Osteocyte (in vitro differentiated cells): ENCODE data around the gene CUL4A. TPM values are rescaled to one million over a fixed set of nuclear protein-coding genes. Genes with fewer than 3 reads are reported as not detected.
A peak's percentile ranks its signal among the peaks of the same experiment; 100 is the strongest.
"Not testable (repeated sequence)": the region's sequence is repeated elsewhere in the genome, so short reads cannot be mapped to it uniquely, and the experiment has no call there.

Experiments
- DNase-seq: peaks from one replicate; pipeline ENCODE4 v3.0.0; 2021; ENCODE audit warnings: mixed read lengths; ENCODE audit not compliant: unreplicated experiment; ENCODE audit errors: extremely low spot score
- H3K27ac Mint-ChIP-seq: one replicate; pipeline ENCODE4 v1.8.0; 2021; ENCODE audit warnings: mild to moderate bottlenecking, mixed read lengths; ENCODE audit not compliant: unreplicated experiment
- H3K27me3 Mint-ChIP-seq: one replicate; pipeline ENCODE4 v1.8.0; 2021; ENCODE audit warnings: mixed read lengths; ENCODE audit not compliant: unreplicated experiment
- H3K36me3 Mint-ChIP-seq: one replicate; pipeline ENCODE4 v1.8.0; 2021; ENCODE audit warnings: mixed read lengths; ENCODE audit not compliant: unreplicated experiment
- H3K4me1 Mint-ChIP-seq: one replicate; pipeline ENCODE4 v1.8.0; 2021; ENCODE audit warnings: mixed read lengths; ENCODE audit not compliant: unreplicated experiment
- H3K4me3 Mint-ChIP-seq: one replicate; pipeline ENCODE4 v1.8.0; 2021; ENCODE audit warnings: mild to moderate bottlenecking, moderate library complexity, mixed read lengths; ENCODE audit not compliant: unreplicated experiment
- H3K9me3 Mint-ChIP-seq: one replicate; pipeline ENCODE4 v1.8.0; 2021; ENCODE audit warnings: mixed read lengths; ENCODE audit not compliant: unreplicated experiment
- CTCF ChIP-seq: fragments of 200-600 bp; sonication (generic); IDR thresholded peaks from 2 replicates; pipeline ENCODE4 v1.5.0; 2021; ENCODE audit warnings: antibody characterized with exemption, mild to moderate bottlenecking, moderate library complexity
- total RNA-seq: library from RNA; stranded (reverse); gene quantifications from 2 replicates; pipeline ENCODE4 v1.2.1, GENCODE V29; 2021

The CUL4A gene
- total RNA-seq, 1 donor from 2014 or later: 76.7 TPM

GRCh38 chr13:113243847-113244246 is 34.4 kb downstream of the CUL4A start:
- Mint-ChIP-seq H3K36me3 (peaks cover 65% of the 10 kb centered on the region), H3K27me3 (no peaks in the 10 kb centered on the region), H3K9me3 (no peaks in the 10 kb centered on the region), H3K27ac (no peak overlapping the region), H3K4me3 (no peak overlapping the region), H3K4me1 (no peaks in the 10 kb centered on the region)
- no peak for TF ChIP-seq CTCF
- no peak for DNase-seq

- H3K36me3 Mint-ChIP-seq: peaks cover 62% of the 10 kb centered on the region
- peak; percentile 35 for TF ChIP-seq CTCF
Observed at GRCh38 chr13:113245849-113246796, 36.7 kb downstream of the CUL4A start.

GRCh38 chr13:113252516-113253095 is 43.2 kb downstream of the CUL4A start:
- TF ChIP-seq CTCF: no peak
- no peak overlapping the region for H3K27ac Mint-ChIP-seq
- H3K36me3 Mint-ChIP-seq: peaks cover 64% of the 10 kb centered on the region
- H3K27me3 Mint-ChIP-seq: no peaks in the 10 kb centered on the region
- no peak for DNase-seq
- H3K4me1 Mint-ChIP-seq: no peaks in the 10 kb centered on the region
- no peak overlapping the region for H3K4me3 Mint-ChIP-seq
- no peaks in the 10 kb centered on the region for H3K9me3 Mint-ChIP-seq

More at GRCh38 chr13:113245849-113246796, 36.7 kb downstream of the CUL4A start:
- DNase-seq: no peak
- no peaks in the 10 kb centered on the region for H3K27me3 Mint-ChIP-seq
- H3K4me1 Mint-ChIP-seq: no peaks in the 10 kb centered on the region
- H3K4me3 Mint-ChIP-seq: no peak overlapping the region
- H3K9me3 Mint-ChIP-seq: no peaks in the 10 kb centered on the region
- no peak overlapping the region for H3K27ac Mint-ChIP-seq

GRCh38 chr13:113257908-113258307 is 48.5 kb downstream of the CUL4A start:
- H3K27ac Mint-ChIP-seq, H3K4me3 Mint-ChIP-seq, H3K27me3 Mint-ChIP-seq, DNase-seq, H3K9me3 Mint-ChIP-seq, H3K4me1 Mint-ChIP-seq: not testable (repeated sequence)
- peaks cover 54% of the 10 kb centered on the region for H3K36me3 Mint-ChIP-seq

GRCh38 chr13:113258321-113259054 is 49.1 kb downstream of the CUL4A start:
- H3K27me3 Mint-ChIP-seq: no peaks in the 10 kb centered on the region
- H3K4me1 Mint-ChIP-seq: no peaks in the 10 kb centered on the region
- peaks cover 53% of the 10 kb centered on the region for H3K36me3 Mint-ChIP-seq
- no peak for TF ChIP-seq CTCF
- H3K27ac Mint-ChIP-seq: no peak overlapping the region
- H3K4me3 Mint-ChIP-seq: no peak overlapping the region
- H3K9me3 Mint-ChIP-seq: peaks cover 5% of the 10 kb centered on the region
- DNase-seq: no peak
